Activated CD4-positive, alpha-beta T cell treated with anti-CD3 and anti-CD28 coated beads, Interleukin-10, Interleukin-2, amounts not matched to agents 100 ng/mL and 50 ng/mL, durations not matched to agents 16 hours and 8 hours (primary cell): ENCODE measurements around the gene CCNG2.

Source experiments
- DNase-seq: peaks from one replicate; pipeline ENCODE4 v3.0.0-alpha.2; 2020

CCNG2 gene

GRCh38 chr4:77209012-77209411 lies 52.0 kb downstream of the CCNG2 start:
- DNase-seq = no peak

GRCh38 chr4:77209936-77210335 lies 52.9 kb downstream of the CCNG2 start:
- no peak for DNase-seq

DNA sequence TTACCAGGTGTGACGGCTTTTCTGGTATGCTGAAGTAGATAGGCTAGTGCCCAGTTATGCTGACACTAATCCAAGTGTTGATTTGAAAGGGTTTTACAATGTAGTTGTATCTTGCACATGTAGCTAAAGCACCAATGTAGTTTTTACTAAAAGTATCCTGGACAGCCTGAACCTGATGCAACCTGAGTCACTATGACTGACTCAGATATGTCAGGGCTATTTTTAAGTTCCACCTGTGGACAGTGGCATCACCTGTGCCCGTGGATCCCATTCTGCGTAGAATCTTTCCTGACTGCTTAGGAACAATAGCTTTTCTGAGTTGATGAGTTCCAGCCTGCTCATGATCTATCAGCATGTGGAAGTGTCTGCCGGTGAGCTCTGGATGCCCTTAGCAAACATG lies 58.1 kb downstream of the CCNG2 start:
- DNase-seq = no peak

DNA sequence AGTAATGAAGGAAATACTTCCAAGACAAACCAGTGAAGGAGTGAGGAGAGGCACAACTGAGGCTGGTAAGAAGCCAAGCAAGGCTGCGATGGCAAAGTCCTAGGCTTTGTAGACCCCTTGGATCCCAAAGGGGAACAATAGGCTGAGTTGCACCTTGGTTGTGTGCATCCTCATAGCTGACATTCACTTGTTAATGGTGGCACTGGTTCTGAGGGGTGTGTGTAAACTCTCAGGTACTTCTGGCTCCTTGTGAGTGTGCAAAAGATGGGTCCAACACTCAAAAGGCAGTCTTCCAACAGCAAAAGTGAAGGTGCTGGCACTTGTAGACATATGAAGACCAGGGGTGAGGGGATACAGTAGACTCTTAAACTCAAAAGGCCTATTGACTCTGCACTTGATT lies 60.5 kb downstream of the CCNG2 start:
- DNase-seq = no peak

GRCh38 chr4:77219266-77219665 lies 62.3 kb downstream of the CCNG2 start:
- no peak for DNase-seq
